ENCODE results near the gene SMPD3. TPM values are rescaled to one million over a fixed set of nuclear protein-coding genes. Genes with fewer than 3 reads are reported as not detected.

Gene SMPD3
- total RNA-seq, 1 experiment from 2014 or later, result 0.70 TPM

DNA sequence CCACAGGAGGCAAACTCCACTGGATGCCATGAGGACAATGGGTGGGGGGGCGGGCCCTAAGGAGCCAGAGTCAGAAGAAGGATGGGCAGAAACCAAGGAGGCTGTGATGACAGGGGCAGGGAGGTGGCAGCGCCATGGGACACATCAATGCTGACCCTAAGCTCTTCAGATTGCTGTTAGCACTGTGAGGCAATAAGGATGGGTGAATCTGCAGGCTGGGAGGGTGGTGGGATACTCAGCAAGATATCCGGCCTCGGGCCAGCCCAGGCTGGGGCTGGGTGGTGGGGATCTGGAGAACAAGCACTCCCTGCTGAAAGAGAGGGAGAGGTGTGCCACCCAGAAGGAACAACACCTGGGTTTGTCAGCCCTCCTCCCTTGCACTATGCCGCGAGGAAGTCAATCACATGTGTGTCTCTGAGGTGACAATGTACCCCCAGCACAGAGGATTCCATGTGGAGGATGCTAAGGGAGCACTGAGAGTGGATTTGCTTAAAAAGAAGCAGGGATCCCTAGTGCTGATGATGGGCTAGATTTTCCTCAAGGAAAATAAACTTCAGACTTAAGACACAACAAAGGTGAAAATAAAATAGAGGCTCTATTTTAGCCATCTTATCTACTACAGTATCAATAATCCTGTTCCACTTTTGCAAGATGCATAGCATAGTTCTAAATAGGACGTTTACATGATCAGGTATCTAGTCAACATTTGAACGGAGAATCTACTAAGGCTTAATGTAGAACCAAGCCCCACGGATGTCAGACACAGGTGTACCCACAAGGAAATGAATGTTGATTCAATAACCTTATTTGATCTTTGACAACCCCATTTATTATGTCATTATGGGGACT is 22.6 kb downstream of the SMPD3 start:
- Histone ChIP-seq H3K23ac (ENCODE audit: insufficient read length, low read depth, low read length) (no peak overlapping the region), H3K27me3 (ENCODE audit: insufficient read depth, low read length) (no peaks in the 10 kb centered on the region), H2BK12ac (ENCODE audit: insufficient read length, low read depth, low read length) (no peak overlapping the region), H3K14ac (ENCODE audit: insufficient read depth, low read length) (no peak overlapping the region), H4K8ac (replicated peaks; ENCODE audit: insufficient read length, low read depth, low read length) (no peak overlapping the region), H3K56ac (ENCODE audit: insufficient read length, low read depth, low read length) (no peak overlapping the region), H3K4ac (ENCODE audit: low read depth, low read length) (no peak overlapping the region), H3K23me2 (ENCODE audit: insufficient read length, low read depth, low read length, poor library complexity, severe bottlenecking) (no peaks in the 10 kb centered on the region), H3K9ac (ENCODE audit: extremely low read depth, insufficient read length, low read length) (no peak overlapping the region), H3K9me3 (ENCODE audit: control insufficient read depth, low read depth, low read length) (no peaks in the 10 kb centered on the region), H2BK5ac (ENCODE audit: insufficient read length, low read length) (no peak overlapping the region), H4K91ac (ENCODE audit: insufficient read length, low read depth, low read length) (no peak overlapping the region), H2AK5ac (ENCODE audit: insufficient read length, low read length) (no peak overlapping the region), H2AFZ (ENCODE audit: low read length) (no peak overlapping the region), H4K5ac (ENCODE audit: insufficient read length, low read depth, low read length) (no peak overlapping the region), H3K18ac (ENCODE audit: insufficient read length, low read depth, low read length) (no peak overlapping the region), H3K4me1 (ENCODE audit: insufficient read depth, low read length) (no peaks in the 10 kb centered on the region), H2BK120ac (ENCODE audit: low read depth, low read length, poor library complexity, severe bottlenecking) (no peak overlapping the region), H3T11ph (ENCODE audit: low read length) (no peak overlapping the region), H4K20me1 (ENCODE audit: control insufficient read depth, insufficient read depth, insufficient read length) (no peaks in the 10 kb centered on the region), H3K79me1 (ENCODE audit: insufficient read depth, low read depth, low read length, poor library complexity, severe bottlenecking) (no peaks in the 10 kb centered on the region), H3K4me2 (ENCODE audit: insufficient read depth, insufficient read length, low read length) (no peak overlapping the region), H2BK15ac (ENCODE audit: low read depth, low read length) (no peak overlapping the region), H3K27ac (ENCODE audit: insufficient read length, low read depth, low read length) (no peak overlapping the region), H3K79me2 (ENCODE audit: insufficient read depth, low read length) (no peaks in the 10 kb centered on the region), H2BK20ac (ENCODE audit: low read depth, low read length, poor library complexity, severe bottlenecking) (no peak overlapping the region)
- TF ChIP-seq, protein P1, sequence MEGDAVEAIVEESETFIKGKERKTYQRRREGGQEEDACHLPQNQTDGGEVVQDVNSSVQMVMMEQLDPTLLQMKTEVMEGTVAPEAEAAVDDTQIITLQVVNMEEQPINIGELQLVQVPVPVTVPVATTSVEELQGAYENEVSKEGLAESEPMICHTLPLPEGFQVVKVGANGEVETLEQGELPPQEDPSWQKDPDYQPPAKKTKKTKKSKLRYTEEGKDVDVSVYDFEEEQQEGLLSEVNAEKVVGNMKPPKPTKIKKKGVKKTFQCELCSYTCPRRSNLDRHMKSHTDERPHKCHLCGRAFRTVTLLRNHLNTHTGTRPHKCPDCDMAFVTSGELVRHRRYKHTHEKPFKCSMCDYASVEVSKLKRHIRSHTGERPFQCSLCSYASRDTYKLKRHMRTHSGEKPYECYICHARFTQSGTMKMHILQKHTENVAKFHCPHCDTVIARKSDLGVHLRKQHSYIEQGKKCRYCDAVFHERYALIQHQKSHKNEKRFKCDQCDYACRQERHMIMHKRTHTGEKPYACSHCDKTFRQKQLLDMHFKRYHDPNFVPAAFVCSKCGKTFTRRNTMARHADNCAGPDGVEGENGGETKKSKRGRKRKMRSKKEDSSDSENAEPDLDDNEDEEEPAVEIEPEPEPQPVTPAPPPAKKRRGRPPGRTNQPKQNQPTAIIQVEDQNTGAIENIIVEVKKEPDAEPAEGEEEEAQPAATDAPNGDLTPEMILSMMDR (conservative IDR thresholded peaks at IDR 0.05), result no peak
- Mint-ChIP-seq H3K4me3 (no peak overlapping the region), H3K27ac (no peak overlapping the region; a peak in 1 of 7 replicates), H3K36me3 (ENCODE audit: insufficient read depth in 1 of 3, low read depth in 3 of 3) (no peaks in the 10 kb centered on the region; a peak in 1 of 7 replicates), H3K27me3 (ENCODE audit: low read depth) (peaks cover 12% of the 10 kb centered on the region; the same call in 1 of the 2 replicates), H3K4me1 (peaks cover 6% of the 10 kb centered on the region in 2 experiments; a peak in 3 of 4 replicates), H3K9me3 (no peaks in the 10 kb centered on the region)
- DNase-seq, result no peak
- WGBS (ENCODE audit: extremely low coverage, insufficient read length, low lambda C conversion rate), result no CpG with 5 or more reads among the region's 9 CpGs
